Superior temporal gyrus (tissue), 1 donor: Measurements from ENCODE around the gene UNC45A.
"Not testable (repeated sequence)": the region's sequence is repeated elsewhere in the genome, so short reads cannot be mapped to it uniquely, and the experiment has no call there.

Source experiments
- DNase-seq: peaks from one replicate; pipeline ENCODE4 v3.0.0-alpha.2; 2016; ENCODE audit errors: extremely low spot score

Gene UNC45A, protein sequence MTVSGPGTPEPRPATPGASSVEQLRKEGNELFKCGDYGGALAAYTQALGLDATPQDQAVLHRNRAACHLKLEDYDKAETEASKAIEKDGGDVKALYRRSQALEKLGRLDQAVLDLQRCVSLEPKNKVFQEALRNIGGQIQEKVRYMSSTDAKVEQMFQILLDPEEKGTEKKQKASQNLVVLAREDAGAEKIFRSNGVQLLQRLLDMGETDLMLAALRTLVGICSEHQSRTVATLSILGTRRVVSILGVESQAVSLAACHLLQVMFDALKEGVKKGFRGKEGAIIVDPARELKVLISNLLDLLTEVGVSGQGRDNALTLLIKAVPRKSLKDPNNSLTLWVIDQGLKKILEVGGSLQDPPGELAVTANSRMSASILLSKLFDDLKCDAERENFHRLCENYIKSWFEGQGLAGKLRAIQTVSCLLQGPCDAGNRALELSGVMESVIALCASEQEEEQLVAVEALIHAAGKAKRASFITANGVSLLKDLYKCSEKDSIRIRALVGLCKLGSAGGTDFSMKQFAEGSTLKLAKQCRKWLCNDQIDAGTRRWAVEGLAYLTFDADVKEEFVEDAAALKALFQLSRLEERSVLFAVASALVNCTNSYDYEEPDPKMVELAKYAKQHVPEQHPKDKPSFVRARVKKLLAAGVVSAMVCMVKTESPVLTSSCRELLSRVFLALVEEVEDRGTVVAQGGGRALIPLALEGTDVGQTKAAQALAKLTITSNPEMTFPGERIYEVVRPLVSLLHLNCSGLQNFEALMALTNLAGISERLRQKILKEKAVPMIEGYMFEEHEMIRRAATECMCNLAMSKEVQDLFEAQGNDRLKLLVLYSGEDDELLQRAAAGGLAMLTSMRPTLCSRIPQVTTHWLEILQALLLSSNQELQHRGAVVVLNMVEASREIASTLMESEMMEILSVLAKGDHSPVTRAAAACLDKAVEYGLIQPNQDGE

DNA sequence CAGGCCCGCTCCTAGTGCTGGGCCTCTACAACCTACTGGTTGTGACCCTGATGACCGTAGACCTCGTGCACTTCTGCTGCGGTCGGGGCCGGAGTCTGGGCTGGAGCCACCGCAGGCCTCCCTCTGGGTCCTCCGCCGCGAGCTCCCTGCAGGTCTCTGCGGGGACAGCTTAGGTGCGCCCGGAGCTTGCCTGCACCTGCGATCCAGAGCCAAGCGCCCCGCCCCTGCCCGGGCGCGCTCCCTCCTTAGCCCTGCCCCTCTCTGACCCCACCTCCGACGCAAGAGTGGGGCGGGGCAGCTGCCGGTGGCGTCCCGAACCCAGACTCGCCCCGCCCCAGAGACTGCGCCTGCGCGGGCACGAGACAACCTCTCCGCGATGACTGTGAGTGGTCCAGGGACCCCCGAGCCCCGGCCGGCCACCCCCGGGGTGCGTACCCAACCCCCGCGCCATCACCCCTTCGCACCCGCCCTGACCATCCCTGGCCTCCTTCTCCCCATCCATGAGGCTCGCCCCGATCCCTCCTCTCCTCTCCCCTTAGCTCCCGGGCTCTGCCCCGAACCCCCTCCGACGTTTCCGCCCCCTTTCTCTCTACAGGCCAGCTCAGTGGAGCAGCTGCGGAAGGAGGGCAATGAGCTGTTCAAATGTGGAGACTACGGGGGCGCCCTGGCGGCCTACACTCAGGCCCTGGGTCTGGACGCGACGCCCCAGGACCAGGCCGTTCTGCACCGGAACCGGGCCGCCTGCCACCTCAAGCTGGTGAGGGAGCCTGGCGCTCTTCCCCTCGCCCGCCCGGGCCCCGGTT is at the start of gene UNC45A:
Gene UNC45A (plus strand): TSS at position 337 of the 803 bp plus-strand sequence. CDS start 40 bp downstream, at position 377.
- DNase-seq = peak; percentile 86

- peak; percentile 78 for DNase-seq
These were observed 49.4 kb upstream of the UNC45A start for GRCh38 chr15:90885432-90886290.

DNA sequence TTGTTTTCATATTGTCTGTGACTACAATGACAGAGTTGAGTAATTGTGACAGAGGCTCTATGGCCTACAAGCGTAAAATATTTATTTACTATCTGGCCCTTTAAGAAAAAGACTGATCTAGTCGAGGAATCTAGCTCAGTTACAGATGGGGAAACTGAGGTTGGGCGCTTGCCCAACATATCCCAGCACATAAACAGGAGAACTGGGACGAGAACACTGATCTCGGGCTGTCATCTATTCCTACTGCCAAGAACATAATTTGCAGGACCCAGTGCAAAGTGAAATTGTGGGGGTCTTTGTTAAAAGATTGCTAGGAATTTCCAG is 48.8 kb upstream of the UNC45A start:
- no peak for DNase-seq

GRCh38 chr15:90887037-90887481 is 48.0 kb upstream of the UNC45A start:
- no peak for DNase-seq

GRCh38 chr15:90889313-90889730 is 45.8 kb upstream of the UNC45A start:
- no peak for DNase-seq

DNA sequence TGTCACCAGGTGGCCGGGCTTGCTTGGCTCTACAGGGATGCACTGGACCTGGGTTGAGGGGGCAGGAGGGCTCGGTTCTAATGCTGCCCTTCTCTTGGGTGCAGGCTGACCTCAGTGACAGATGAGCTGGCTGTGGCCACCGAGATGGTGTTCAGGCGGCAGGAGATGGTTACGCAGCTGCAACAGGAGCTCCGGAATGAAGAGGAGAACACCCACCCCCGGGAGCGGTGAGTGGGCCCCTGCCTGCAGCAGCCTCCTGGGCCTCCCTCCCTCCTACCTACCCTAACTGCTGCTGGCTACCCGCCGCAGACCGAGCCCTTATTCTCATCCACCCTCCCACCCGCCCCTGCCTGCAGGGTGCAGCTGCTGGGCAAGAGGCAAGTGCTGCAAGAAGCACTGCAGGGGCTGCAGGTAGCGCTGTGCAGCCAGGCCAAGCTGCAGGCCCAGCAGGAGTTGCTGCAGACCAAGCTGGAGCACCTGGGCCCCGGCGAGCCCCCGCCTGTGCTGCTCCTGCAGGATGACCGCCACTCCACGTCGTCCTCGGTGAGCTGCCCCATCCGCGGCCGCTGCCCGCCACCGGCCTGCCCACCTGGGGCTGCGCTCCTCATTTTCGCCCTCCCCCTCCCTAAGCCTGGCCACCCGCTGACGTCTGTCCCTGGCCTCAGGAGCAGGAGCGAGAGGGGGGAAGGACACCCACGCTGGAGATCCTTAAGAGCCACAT is 45.2 kb upstream of the UNC45A start:
- DNase-seq = no peak

DNA sequence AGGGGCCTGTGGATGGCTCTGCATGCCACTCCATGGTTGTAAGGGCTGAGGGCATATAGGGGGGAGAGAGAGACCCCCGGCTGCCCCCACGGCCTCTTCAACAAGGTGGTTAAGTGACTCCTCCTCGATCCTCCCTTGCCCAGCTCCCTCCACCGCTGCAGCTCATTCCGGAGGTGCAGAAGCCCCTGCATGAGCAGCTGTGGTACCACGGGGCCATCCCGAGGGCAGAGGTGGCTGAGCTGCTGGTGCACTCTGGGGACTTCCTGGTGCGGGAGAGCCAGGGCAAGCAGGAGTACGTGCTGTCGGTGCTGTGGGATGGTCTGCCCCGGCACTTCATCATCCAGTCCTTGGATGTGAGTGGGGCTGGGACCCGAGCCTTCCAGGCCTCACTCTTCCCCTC is 44.2 kb upstream of the UNC45A start:
- DNase-seq = no peak

- DNase-seq = no peak
These were observed 43.6 kb upstream of the UNC45A start for GRCh38 chr15:90891346-90891949.

- no peak for DNase-seq
These were observed 43.1 kb upstream of the UNC45A start for GRCh38 chr15:90892023-90892422.

DNA sequence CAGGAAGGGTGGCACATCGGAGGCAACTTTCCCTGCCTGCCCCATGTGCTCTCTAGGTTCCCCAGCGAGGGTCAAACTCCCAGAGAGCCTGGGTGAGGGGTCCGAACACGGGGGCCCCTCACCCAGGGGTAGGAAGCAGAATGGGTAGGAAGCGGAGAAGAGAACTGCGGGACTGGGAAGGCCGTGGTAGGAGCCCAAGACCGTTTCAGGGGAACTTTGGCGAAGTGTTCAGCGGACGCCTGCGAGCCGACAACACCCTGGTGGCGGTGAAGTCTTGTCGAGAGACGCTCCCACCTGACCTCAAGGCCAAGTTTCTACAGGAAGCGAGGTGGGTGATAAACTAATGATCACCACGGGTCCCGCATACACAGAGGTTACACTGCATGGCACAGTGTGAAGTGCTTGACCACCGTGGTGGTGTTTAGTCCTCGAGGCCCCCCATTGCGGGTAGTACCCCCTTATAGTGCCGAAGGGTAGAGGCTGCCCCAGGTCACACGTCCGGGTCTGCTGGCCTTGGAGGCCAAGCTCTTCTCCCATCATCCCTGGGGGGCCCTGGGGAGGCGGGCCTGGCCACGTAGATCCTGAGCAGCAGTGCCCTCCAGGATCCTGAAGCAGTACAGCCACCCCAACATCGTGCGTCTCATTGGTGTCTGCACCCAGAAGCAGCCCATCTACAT is 42.4 kb upstream of the UNC45A start:
- no peak for DNase-seq

- no peak for DNase-seq
These were observed 41.7 kb upstream of the UNC45A start for GRCh38 chr15:90893175-90894090.

DNA sequence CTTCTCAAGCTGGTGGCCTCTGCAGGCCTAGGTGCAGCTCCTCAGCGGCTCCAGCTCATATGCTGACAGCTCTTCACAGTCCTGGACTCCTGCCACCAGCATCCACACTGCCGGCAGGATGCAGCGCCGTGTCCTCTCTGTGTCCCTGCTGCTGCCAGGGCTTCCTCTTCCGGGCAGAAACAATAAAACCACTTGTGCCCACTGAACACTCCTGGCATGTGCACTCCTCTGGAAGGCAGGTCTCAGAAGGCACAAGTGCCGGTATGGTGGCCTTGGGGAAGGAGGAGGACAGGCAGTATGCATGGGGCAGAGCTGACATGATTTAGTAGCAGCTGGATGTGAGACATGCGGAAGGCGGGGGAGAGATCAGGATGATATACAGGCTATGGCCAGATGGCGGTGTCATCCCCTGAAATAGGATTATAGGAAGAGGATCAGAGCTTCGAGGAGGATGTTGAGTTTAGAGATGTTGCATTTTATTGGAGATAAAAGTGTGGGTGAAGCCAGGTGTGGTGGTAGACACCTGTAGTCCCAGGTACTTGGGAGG is 39.4 kb upstream of the UNC45A start:
- DNase-seq = peak; percentile 86

- DNase-seq = not testable (repeated sequence)
These were observed 37.9 kb upstream of the UNC45A start for GRCh38 chr15:90897131-90897655.

GRCh38 chr15:90901175-90902039 is 33.7 kb upstream of the UNC45A start:
- peak; percentile 73 for DNase-seq

- peak; percentile 87 for DNase-seq
These were observed 32.8 kb upstream of the UNC45A start for GRCh38 chr15:90902040-90902839.
